Ishikawa (cell line): ENCODE data around the gene CD4.

Experiments used
- EP300 ChIP-seq: IDR thresholded peaks from 2 replicates; pipeline ENCODE4 v1.6.1; 2012; ENCODE audit warnings: borderline replicate concordance
- FOXM1 ChIP-seq: IDR thresholded peaks from 2 replicates; pipeline ENCODE4 v1.6.1; 2012; ENCODE audit warnings: low read depth, borderline replicate concordance
- RAD21 ChIP-seq: IDR thresholded peaks from 2 replicates; pipeline ENCODE4 v1.6.1; 2012; ENCODE audit warnings: low read depth
- REST ChIP-seq: IDR thresholded peaks from 2 replicates; pipeline ENCODE4 v1.6.1; 2012; ENCODE audit warnings: low read depth, mild to moderate bottlenecking
- TAF1 ChIP-seq: IDR thresholded peaks from 2 replicates; pipeline ENCODE4 v1.6.1; 2012; ENCODE audit warnings: low read depth, mild to moderate bottlenecking
- YY1 ChIP-seq: IDR thresholded peaks from 2 replicates; pipeline ENCODE4 v1.6.1; 2012; ENCODE audit warnings: low read depth

DNA sequence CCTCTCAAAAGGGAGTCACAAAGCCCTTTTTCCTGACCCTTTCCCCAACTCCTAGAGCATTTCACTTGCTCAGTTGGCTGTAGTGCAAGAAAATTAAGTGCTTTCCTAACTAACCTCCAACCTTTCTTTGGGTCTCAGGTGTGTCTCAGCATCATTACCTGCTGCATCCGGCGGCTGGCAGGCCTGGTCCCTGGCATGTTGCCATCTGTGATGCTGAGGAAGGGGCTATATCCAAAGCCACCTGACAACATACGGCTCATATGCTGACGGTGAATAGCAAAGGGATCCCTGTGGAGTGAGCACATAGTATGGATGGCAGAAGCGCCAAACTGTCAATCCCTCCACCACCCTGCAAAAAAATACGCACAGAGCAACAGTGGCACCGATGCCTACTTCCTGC lies 37.6 kb upstream of the CD4 start:
- TF ChIP-seq YY1 (no peak), RAD21 (no peak), REST (no peak), TAF1 (no peak), FOXM1 (no peak), EP300 (no peak)
